HG03565 (cell line): ENCODE results near the gene STX8.
A peak's percentile ranks its signal among the peaks of the same experiment; 100 is the strongest.

Source experiments
- ATAC-seq: cut with Tn5 transposase; IDR thresholded peaks from one replicate; pipeline ENCODE4 v1.9.1; 2021; ENCODE audit warnings: mild to moderate bottlenecking, moderate library complexity; ENCODE audit not compliant: unreplicated experiment

Gene STX8

DNA sequence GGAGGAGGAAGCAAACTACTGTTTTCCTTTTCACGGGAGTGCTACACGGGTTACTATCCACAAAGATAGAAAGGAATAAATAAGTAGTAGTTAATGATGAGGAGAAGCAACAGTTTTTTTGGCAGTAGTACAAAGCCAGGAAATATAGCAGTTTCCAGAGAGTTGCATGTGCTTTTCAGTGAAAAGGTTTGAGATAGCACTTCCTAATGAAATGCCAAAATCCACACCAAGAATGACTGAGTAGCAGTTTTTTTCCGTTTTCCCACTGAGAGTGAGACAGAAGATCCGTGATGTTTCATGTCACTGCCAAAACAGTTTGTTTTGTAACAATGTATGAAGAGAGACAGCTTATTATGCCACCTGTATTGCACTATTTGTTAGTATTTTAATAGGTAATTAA, 129.1 kb downstream of the STX8 start:
- no peak for ATAC-seq

DNA sequence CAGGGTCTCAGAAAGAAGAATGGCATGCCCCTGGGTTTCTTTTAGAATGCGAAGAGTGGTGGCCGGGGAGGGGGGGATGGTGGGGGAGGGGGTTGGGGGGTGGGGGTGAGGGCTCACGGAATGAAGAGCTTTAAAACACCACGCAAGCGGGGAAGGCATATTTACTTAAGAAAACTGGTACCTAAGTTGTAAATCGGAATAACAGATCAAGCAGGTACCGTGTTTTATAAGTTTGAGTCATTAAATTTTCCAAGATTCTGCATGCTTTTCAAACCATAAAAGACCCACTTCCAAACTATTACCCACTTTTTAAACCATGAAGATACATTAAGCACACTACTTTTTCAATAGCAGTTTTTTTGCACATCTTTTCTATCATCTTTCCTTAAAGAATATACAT, 130.2 kb downstream of the STX8 start:
- no peak for ATAC-seq

DNA sequence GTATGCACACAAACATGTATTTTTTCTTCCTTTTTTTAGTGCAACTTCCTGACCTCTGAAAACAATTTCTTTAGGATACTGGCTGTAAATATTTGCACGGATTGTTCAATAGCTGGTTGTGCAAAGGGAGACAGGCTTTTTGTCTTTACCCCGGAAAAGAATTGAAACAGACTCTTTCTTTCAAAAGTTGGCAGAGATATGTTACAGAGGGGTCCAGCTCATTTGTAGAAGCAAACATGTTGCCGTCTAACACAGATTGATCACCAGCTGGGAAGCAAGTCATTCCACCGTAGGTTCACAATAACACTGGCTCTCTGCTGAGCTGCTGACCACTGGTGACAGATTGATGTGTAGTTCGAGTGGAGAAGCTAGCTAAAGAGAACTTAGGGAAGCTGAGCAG, 130.9 kb downstream of the STX8 start:
- ATAC-seq, result no peak

DNA sequence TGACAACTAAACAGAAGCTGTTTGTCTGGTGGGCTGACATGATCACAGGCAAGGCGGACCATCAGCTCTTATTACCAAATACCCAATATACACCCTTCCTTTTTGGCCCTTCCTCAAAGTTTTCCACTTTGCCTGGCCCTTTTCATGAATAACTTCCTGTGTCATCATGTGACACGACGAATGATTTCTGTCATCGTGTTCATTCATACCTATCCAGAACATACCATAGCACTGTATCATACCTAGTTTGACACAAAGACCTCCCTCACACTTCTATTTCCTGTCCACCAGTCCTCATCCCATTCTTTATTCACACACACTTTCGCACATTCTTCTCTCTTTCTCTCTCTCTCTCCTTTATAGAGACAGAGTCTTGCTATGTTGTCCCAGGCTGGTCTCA, 131.8 kb downstream of the STX8 start:
- ATAC-seq, result no peak

DNA sequence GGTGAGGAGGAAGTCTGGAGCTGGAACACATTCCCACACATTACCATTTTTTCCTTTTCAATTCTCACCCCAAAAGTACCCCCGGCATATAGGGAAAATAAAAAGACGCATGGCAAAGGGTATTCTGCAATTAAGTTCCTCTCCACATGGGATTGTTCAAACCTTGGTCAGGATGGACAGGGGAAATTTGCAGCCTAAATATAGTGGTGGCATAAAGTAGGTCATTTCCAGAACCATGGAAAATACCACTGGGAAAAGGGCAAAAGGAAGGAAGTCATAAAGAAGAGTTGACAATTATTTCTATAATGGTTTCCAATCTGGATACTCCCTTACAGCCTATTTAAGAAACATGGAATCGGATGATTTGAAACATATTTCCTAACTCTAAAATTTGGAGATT, 135.8 kb downstream of the STX8 start:
- no peak for ATAC-seq

DNA sequence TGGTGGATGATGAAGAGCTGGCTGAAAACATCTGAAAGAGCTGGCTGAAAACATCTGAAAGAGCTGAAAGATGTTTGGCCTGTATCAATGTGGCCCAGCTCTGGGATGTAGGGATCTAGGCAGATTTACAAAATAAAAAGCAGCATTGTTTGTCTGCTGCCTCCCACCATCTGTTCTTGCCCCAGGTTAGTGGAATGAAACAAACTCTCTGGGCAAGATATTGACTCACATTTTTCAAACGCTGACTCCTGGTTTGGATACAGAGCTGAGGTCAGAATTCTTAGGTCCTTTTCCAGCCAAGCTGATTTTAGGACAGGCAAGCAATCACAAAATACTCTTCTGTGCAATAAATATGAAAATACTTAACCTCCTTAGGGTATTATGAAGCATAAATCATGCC, 139.0 kb downstream of the STX8 start:
- ATAC-seq, result no peak

DNA sequence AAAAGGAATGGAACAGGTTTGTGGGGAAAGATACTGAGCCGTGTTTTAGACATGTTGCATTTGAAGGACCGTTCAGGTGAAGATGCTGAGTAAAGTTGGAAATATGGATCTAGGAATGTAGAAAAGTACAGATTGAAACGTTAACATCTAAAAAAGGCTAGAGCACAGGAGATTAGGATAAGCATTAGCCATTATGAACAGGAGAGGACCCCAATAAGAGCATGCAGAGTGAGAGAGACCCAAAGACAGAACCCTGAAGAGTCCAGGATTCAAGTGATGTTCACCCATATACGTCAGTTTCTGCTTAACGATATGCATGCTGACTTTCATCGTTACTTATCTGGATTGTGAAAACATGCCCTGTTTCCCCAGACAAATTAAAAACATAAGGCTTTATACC, 140.5 kb downstream of the STX8 start:
- ATAC-seq, result no peak

DNA sequence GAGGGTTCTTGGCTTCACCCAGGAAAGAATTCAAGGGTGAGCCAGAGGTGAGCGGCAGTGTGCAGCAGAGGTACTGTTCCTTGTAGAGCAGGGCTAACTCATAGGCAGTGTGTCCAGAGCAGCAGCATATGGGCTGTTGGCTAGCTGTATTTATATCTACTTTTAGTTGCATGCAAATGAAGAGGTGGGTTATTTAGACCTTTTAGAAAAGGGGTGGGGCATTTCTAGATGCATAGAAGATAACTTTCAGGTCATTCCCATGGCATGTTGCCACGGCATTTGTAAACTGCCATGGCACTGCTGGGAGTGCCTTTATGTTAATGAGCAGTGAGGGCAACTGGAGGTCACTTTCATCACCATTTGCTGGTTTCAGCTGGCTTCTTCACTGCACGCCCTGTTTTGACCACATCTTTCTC, 141.0 kb downstream of the STX8 start:
- no peak for ATAC-seq

DNA sequence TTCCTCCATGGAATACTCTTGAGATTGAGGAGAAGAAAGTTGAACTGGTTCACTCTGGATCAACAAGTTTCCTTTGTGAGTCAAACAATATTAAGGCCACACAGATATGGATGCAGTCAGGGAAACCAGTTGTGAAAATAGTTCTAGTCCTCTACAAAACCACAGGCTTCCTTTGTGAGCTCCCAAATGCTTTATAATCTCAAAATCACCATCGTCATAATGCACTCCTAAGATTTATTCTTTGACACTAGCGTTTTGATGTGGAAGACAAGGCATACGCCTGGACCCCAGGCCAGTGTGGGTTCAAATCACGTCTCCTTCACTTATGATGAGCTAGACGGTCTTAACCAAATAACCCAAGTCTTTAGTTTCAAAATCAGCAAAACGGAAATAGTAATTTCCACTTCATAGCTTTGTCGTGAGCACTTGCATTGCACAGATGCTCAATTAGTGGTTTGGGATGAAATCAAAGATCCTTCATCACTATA, 142.6 kb downstream of the STX8 start:
- ATAC-seq, result no peak

DNA sequence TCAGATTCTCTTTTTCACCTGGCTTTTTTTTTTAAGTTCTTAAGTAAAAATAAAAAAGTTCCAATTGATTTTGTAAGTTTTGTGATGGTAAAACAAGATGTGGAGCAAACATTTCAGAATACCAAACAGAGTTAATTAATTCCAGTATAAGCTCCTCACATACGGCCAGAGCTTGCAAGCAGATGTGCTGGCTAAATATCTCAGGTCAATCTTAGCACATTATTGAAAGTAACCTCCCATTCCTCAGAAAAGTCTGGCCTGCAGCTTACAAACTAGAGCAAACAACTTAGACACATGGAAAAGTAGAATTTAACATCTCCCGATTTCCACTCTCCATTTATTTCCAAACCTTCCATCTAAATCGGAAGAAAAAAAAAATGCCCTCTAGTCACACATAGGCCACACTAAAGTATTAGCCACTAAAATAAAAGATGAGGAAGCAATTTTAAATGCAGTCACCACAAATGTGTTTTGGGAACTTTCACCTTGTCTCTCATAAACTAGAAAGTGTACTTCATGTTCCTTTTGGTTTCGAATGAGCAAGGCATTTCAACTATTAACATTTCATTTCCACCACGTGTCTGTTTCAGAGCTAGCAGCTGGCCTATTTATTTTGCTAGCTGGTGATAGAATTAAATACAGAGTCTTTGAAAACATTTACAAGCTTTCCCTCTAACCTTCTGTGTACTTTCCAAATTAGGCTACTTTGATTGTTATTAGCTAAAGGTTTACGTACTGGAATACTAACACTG, 143.3 kb downstream of the STX8 start:
- ATAC-seq, result peak; percentile 60

DNA sequence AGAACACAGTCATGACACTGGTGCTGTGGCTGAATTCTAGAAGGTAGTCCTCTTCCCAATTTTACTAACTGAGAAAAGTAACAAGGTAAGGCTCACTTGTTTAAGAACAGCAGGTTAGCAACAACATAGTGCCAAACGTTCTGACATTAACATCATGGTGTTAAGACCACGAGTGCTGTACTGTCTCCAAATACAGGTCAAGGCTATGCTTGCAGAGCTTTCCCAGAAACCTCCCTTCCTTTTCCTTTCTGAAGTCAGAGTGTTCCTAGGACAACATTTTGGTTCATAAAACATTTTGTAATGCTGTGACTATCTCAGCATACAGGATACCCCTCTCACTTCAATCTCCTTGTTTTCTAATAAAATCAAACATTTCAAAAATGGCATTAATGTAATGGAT, 144.0 kb downstream of the STX8 start:
- no peak for ATAC-seq

DNA sequence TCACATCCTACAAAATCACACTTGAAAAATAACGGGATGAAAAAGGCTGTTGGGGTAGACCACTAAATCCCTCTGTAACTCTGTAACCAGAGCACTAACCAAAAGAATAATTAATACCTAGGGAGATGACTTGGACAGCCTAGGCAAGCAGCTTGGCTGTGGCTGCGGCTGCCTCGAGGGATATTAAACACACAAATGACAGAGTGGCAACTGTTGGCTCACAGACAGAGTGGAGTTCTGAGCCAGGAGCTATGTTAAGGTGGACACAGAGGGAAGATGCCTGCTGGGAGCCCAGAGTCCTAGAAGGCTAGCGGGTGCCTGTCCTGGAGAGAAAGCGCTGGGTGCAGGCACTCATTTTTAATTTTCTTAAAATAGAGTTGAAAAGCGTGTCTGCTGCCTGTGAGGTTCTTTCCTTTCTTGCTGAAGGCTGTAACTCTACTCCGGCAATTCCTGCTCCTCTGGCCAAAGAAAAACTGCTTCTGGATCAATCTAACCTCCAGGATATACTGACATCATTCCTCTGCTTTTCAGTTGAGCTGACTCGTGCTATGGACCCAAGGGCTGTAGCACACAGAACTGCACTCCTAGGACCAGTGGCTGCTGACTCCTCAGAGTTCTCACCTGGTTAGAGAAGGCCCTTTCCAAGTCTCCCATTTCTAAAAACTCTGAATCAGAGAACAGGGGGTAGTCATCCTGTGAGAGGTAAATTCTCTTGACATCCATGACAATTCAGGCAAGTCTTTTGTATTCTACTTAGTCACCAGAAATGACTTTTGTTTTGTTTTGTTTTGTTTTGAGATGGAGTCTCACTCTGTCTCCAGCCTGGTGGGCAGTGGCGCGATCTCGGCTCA, 147.9 kb downstream of the STX8 start:
- no peak for ATAC-seq

DNA sequence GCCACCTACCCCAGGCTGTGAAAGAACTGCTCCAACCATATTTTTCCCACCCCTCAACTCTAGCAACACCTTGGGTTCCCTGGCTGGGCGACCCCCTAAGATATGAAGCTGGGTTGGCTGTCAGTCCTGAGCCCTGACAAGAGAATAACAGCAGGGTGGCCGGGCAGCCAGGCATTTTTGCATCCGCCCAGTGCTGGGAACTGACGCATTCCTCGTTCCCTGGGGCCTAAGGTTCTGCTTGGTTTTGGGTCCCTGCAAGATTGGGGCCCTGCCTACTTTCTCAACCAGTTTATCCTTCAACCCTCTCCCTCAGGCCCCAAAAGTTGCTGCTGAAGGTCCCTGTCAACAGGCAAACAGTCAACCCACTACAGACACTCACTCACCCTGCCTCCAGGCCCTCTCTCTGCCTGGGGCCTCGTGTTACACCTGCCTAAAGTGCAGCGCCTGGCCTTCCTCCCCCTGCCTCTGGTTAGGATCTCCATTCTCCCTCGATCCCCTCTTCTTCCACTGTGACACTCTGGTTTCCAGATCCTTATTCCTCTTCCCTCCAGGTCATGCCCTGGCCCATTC, 151.5 kb downstream of the STX8 start:
- no peak for ATAC-seq

DNA sequence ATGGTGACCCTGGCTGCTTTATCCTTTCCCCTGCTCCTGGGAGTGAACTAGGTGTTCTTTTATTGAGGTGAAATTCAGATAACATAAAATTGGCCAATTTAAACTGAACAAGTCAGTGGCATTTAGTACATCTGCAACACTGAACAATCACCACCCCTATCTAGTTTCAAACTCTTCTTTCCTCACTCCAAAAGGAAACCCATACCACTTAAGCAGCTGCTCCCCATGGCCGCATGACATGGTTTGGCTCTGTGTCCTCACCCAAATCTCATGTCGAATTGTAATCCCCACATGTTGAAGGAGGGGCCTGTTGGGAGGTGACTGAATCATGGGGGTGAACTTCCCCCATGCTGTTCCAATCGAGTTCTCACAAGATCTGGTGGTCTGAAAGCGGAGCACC, 154.1 kb downstream of the STX8 start:
- no peak for ATAC-seq

DNA sequence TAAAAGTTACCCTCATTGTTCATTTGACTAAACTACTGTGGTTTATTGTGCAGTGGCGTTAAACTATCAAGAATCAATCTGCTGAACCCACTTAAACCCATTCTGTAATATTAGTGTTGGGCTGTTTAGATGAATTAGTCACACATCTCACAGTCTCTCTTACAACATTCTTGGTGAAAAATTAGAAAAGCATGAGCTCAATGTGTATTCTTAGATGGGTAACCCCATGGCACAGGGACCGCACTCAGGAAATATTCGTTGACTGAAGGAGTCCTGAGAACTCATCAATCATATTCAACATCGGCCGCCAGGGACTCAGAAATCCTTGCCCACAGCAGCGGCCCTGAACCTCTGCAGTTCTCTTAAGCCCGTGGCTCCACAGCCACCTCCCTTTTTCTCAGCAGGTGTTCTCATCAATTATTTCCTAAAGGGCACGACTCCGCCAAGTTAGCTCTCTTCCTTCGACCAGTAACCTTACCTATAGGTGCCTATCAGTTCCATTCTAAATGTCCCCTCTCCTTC, 155.6 kb downstream of the STX8 start:
- ATAC-seq, result no peak

DNA sequence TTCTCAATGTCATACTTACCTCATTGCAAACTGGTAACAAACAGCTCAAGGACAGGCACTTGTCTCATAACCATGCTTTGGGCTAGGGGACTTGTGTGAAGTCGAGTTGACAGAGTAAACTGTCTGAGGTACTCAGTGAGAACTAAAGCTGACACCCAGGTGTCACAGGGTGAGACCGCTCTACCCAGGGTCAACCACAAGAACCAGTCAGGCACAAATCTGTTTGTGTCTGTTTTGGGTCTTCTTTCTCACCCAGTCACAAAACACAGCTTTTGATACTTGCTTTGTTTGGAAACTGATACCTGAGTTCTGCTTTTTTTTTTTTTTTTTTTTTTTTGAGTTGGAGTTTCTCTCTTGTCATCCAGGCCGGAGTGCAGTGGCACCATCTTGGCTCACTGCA, 161.1 kb downstream of the STX8 start:
- peak; percentile 96 for ATAC-seq

DNA sequence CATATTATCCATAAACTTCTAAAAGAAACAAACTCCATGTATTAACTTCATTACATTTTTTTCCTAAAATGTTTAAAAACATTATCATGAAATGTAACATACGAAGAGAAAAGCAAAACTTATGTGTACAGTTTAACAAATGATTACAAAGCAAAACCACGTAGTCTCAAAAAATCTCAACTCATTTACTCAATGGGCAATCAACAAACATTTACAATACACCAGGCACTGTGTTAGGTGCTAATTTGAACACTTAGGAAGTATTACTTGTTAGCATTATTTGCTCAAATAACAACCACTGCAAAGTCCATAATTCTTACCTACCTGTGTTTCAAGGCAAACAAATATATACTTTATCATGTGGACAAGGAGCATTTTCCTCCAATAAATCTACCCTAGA, 164.9 kb downstream of the STX8 start:
- no peak for ATAC-seq

DNA sequence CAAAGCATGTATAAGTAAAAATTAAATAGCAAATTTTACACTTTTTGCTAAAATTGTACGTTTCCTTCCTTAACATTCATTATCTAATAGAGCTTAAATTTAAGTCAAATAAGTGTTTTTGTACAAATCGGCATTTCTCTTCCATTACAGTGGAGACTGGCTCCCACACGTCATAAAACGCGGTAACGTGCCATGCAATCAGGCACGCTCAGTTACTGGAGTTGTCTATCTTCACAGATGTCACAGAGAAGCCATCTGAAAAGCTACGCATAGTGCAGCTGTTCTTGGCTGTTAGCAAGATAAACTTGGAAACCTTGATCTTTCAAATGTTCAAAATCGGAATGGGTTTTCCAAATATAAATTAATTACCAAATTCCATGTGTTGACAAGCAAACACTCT, 165.3 kb downstream of the STX8 start:
- no peak for ATAC-seq

DNA sequence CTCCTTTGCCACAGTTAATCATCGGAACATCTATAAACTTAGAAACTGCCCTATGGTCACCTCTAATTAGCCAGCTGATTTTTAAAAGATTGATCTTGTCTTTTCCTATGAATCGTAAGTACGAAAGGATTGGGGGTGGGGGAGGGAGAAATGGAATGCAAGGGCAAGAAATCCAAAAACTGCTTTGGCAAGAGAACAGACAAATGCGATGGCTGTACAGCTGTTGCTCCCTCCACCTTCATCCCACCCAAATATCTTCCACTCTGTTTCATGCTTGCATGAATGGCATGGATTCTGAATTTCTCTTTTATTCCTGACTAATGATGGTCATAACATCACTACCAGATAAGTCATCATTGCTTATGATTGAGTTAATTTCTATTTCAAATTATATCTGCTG, 165.7 kb downstream of the STX8 start:
- no peak for ATAC-seq

DNA sequence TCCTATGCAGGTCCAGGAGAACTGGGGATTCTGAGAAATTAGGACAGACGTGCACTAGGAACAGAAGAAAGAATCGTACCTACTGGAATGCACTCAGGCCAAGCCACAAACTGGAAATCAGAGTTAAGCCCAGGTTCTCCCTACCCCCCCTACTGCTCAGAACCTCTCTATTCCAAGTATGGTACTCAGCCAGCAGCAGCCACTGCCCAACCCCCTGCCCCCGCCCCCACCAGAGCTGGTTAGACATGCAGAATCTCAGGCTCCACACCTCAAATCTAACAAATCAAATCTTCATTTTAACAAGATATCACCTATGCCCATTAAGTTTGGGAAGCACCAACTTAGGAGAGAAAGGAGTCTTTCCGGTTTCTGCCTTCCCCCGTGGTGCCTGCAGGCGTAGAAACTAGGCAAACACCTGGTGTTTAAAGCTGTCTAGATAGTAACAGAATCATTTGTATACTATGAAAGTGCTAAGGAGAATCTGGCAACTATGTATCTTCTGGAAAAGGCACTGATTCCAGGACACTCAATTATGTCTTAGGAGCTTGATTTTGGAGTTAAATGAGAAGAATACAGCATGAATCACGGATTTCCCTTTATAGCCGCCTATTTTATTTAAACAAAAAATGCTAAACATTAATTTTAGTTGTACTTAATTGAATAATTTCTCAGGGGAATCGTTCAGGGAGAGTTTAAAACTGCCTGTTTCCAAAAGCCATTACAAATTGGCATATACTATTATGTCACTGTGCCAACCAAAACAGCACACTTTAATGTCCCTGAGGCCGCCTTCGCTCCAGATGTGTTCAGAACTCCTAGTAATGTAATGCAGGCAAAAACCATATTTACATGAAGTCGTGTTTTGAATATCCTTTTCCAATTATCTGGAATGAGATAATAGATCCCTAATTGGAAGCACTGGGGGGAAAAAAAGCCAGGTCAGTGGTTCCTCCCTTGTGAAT, 166.5 kb downstream of the STX8 start:
- ATAC-seq, result no peak

DNA sequence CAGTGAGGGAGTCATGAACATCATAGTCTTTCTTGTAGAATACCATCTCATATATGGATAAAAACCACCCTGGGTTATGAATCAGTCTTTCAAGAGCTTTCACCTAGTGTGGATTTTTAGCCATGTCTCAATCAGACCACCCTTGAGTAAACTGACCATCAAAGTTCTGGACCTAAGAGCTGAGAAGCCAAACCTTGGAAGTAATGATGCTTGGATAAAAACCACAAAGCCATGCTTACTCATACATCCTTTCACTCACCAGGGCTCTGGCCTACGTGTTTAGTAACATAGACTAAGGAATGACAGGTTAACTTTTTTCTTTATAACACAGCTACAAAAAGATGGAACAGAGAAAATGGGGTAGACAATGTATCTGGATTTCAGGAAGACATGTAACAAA, 167.2 kb downstream of the STX8 start:
- no peak for ATAC-seq
